Measurements from ENCODE around the gene GAMT. TPM values are rescaled to one million over a fixed set of nuclear protein-coding genes. Genes with fewer than 3 reads are reported as not detected.

GAMT gene
- total RNA-seq, 1 experiment from 2014 or later: 21.6 TPM

- no peak for DNase-seq (ENCODE audit: low read depth, low spot score)
- in situ Hi-C loops (cut with HindIII; ENCODE audit: low pct_unique_long_range_greater_than_20kb, low sequenced_read_pairs): no loop called here
Measured at GRCh38 chr19:1435378-1435989, 34.1 kb upstream of the GAMT start.

GRCh38 chr19:1434577-1435060 is 33.3 kb upstream of the GAMT start:
- in situ Hi-C loops (cut with HindIII; ENCODE audit: low pct_unique_long_range_greater_than_20kb, low sequenced_read_pairs): no loop called here
- no peak for DNase-seq (ENCODE audit: low read depth, low spot score)

GRCh38 chr19:1434040-1434366 is 32.7 kb upstream of the GAMT start:
- in situ Hi-C loops (cut with HindIII; ENCODE audit: low pct_unique_long_range_greater_than_20kb, low sequenced_read_pairs): no loop called here
- DNase-seq (ENCODE audit: low read depth, low spot score): no peak

GRCh38 chr19:1433119-1434039 is 32.0 kb upstream of the GAMT start:
- in situ Hi-C loops (cut with HindIII; ENCODE audit: low pct_unique_long_range_greater_than_20kb, low sequenced_read_pairs): no loop called here
- no peak for DNase-seq (ENCODE audit: low read depth, low spot score)

- in situ Hi-C loops (cut with HindIII; ENCODE audit: low pct_unique_long_range_greater_than_20kb, low sequenced_read_pairs): no loop called here
- no peak for DNase-seq (ENCODE audit: low read depth, low spot score)
Measured at GRCh38 chr19:1432507-1432887, 31.2 kb upstream of the GAMT start.

GRCh38 chr19:1431759-1432506 is 30.6 kb upstream of the GAMT start:
- in situ Hi-C loops (cut with HindIII; ENCODE audit: low pct_unique_long_range_greater_than_20kb, low sequenced_read_pairs): no loop called here
- no peak for DNase-seq (ENCODE audit: low read depth, low spot score)

GRCh38 chr19:1430246-1430645 is 28.9 kb upstream of the GAMT start:
- in situ Hi-C loops (cut with HindIII; ENCODE audit: low pct_unique_long_range_greater_than_20kb, low sequenced_read_pairs): no loop called here
- no peak for DNase-seq (ENCODE audit: low read depth, low spot score)

GRCh38 chr19:1429750-1430149 is 28.4 kb upstream of the GAMT start:
- DNase-seq (ENCODE audit: low read depth, low spot score): no peak
- in situ Hi-C loops (cut with HindIII; ENCODE audit: low pct_unique_long_range_greater_than_20kb, low sequenced_read_pairs): no loop called here

GRCh38 chr19:1428738-1429391 is 27.5 kb upstream of the GAMT start:
- in situ Hi-C loops (cut with HindIII; ENCODE audit: low pct_unique_long_range_greater_than_20kb, low sequenced_read_pairs): no loop called here
- DNase-seq (ENCODE audit: low read depth, low spot score): no peak

GRCh38 chr19:1427221-1427920 is 26.0 kb upstream of the GAMT start:
- no peak for DNase-seq (ENCODE audit: low read depth, low spot score)
- in situ Hi-C loops (cut with HindIII; ENCODE audit: low pct_unique_long_range_greater_than_20kb, low sequenced_read_pairs): no loop called here

- no peak for DNase-seq (ENCODE audit: low read depth, low spot score)
- in situ Hi-C loops (cut with HindIII; ENCODE audit: low pct_unique_long_range_greater_than_20kb, low sequenced_read_pairs): no loop called here
Measured at GRCh38 chr19:1426736-1427135, 25.4 kb upstream of the GAMT start.

GRCh38 chr19:1425902-1426301 is 24.6 kb upstream of the GAMT start:
- DNase-seq (ENCODE audit: low read depth, low spot score): no peak
- in situ Hi-C loops (cut with HindIII; ENCODE audit: low pct_unique_long_range_greater_than_20kb, low sequenced_read_pairs): no loop called here

GRCh38 chr19:1425102-1425837 is 23.9 kb upstream of the GAMT start:
- no peak for DNase-seq (ENCODE audit: low read depth, low spot score)
- in situ Hi-C loops (cut with HindIII; ENCODE audit: low pct_unique_long_range_greater_than_20kb, low sequenced_read_pairs): no loop called here

- in situ Hi-C loops (cut with HindIII; ENCODE audit: low pct_unique_long_range_greater_than_20kb, low sequenced_read_pairs): no loop called here
- DNase-seq (ENCODE audit: low read depth, low spot score): no peak
Measured at GRCh38 chr19:1424192-1424955, 23.0 kb upstream of the GAMT start.

GRCh38 chr19:1423436-1424191 is 22.3 kb upstream of the GAMT start:
- in situ Hi-C loops (cut with HindIII; ENCODE audit: low pct_unique_long_range_greater_than_20kb, low sequenced_read_pairs): no loop called here
- no peak for DNase-seq (ENCODE audit: low read depth, low spot score)

GRCh38 chr19:1422943-1423342 is 21.6 kb upstream of the GAMT start:
- in situ Hi-C loops (cut with HindIII; ENCODE audit: low pct_unique_long_range_greater_than_20kb, low sequenced_read_pairs): no loop called here
- no peak for DNase-seq (ENCODE audit: low read depth, low spot score)

All from SK-MEL-5 (cell line).